CD4-positive, alpha-beta memory T cell (primary cell): ENCODE results near the gene PTGES2. TPM values are rescaled to one million over a fixed set of nuclear protein-coding genes. Genes with fewer than 3 reads are reported as not detected.
"Not testable (repeated sequence)": the region's sequence is repeated elsewhere in the genome, so short reads cannot be mapped to it uniquely, and the experiment has no call there.

Experiments used
- CTCF ChIA-PET: fragments of 350-600 bp; sonication (Branson Sonifier 250); formaldehyde crosslinking; loops from one replicate; lab custom pipeline; 2021; ENCODE audit warnings: inconsistent platforms; ENCODE audit not compliant: partially characterized antibody; lab: Charles Lee
- POLR2A ChIA-PET: fragments of 350-600 bp; sonication (Branson Sonifier 250); formaldehyde crosslinking; loops from one replicate; lab custom pipeline; 2021; ENCODE audit not compliant: partially characterized antibody; lab: Charles Lee
- DNase-seq, 5 donors: peaks; one replicate each; pipeline versions ENCODE4 v3.0.0 to v3.0.0-alpha.2; 2020 to 2022; ENCODE audit warnings: mixed read lengths in 1 of 5
- H3K27ac ChIP-seq: one replicate; pipeline ENCODE4 v1.7.0; 2013; ENCODE audit warnings: low read depth, low read length
- H3K27me3 ChIP-seq: 2 replicates; pipeline ENCODE4 v1.7.0; 2013; ENCODE audit warnings: mild to moderate bottlenecking, low read length, moderate library complexity; ENCODE audit not compliant: insufficient read depth
- H3K36me3 ChIP-seq: 2 replicates; pipeline ENCODE4 v1.7.0; 2013; ENCODE audit warnings: mild to moderate bottlenecking, low read length, moderate library complexity; ENCODE audit not compliant: insufficient read depth
- H3K4me1 ChIP-seq: 2 replicates; pipeline ENCODE4 v1.7.0; 2013; ENCODE audit warnings: mild to moderate bottlenecking, low read length, moderate library complexity; ENCODE audit not compliant: insufficient read depth
- H3K4me3 ChIP-seq, 2 donors: one replicate each; pipeline ENCODE4 v1.7.0; 2013; ENCODE audit warnings: low read length in 2 of 2, mild to moderate bottlenecking in 1 of 2
- H3K9me3 ChIP-seq, 2 donors: one replicate each; pipeline ENCODE4 v1.7.0; 2013; ENCODE audit warnings: low read length in 2 of 2, control low read depth in 1 of 2; ENCODE audit not compliant: control insufficient read depth in 1 of 2
- H3K27ac Mint-ChIP-seq, 7 donors: one replicate each; pipeline ENCODE4 v1.8.0; 2020 to 2021; ENCODE audit warnings: mixed read lengths in 7 of 7, mild to moderate bottlenecking in 6 of 7, inconsistent platforms in 3 of 7, moderate library complexity in 3 of 7
- H3K27me3 Mint-ChIP-seq, 2 donors: one replicate each; pipeline ENCODE4 v1.8.0; 2020 to 2021; ENCODE audit warnings: mixed read lengths in 2 of 2
- H3K36me3 Mint-ChIP-seq, 2 donors: one replicate each; pipeline ENCODE4 v1.8.0; 2020 to 2021; ENCODE audit warnings: mixed read lengths in 2 of 2, inconsistent platforms in 1 of 2, mild to moderate bottlenecking in 1 of 2
- H3K4me1 Mint-ChIP-seq, 4 donors: one replicate each; pipeline ENCODE4 v1.8.0; 2020 to 2021; ENCODE audit warnings: mixed read lengths in 4 of 4, mild to moderate bottlenecking in 1 of 4
- H3K4me3 Mint-ChIP-seq, 8 donors: one replicate each; pipeline ENCODE4 v1.8.0; 2020 to 2021; ENCODE audit warnings: mixed read lengths in 8 of 8, mild to moderate bottlenecking in 7 of 8, moderate library complexity in 6 of 8, inconsistent platforms in 3 of 8
- H3K9me3 Mint-ChIP-seq, 8 donors: one replicate each; pipeline ENCODE4 v1.8.0; 2020 to 2021; ENCODE audit warnings: mixed read lengths in 8 of 8, mild to moderate bottlenecking in 5 of 8, inconsistent platforms in 3 of 8, moderate library complexity in 1 of 8
- intact Hi-C: fragments of 100-400 bp; cut with micrococcal nuclease; formaldehyde crosslinking; loops from one replicate; pipeline ENCODE4 v1.15.1; 2023
- polyA plus RNA-seq, 2 donors: library from polyadenylated mRNA; unstranded; fragments of 300-500 nt; fragmentation: Illumina TruSeq; gene quantifications; one replicate each; pipeline ENCODE4 v1.2.3, GENCODE V29; 2021
- total RNA-seq, 2 experiments: library from RNA; stranded (reverse); gene quantifications; one replicate each; pipeline ENCODE4 v1.2.3, GENCODE V29; 2021

Gene PTGES2
- total and polyA plus RNA-seq, 4 experiments from 2014 or later = 47.5 to 57.9 (median 50.3) TPM

- H3K9me3 Mint-ChIP-seq = no peaks in the 10 kb centered on the region
- Histone ChIP-seq H3K4me3 (no peak overlapping the region), H3K4me1 (peaks cover 6% of the 10 kb centered on the region), H3K36me3 (no peaks in the 10 kb centered on the region), H3K27me3 (no peaks in the 10 kb centered on the region), H3K9me3 (no peaks in the 10 kb centered on the region), H3K27ac (no peak overlapping the region)
- POLR2A ChIA-PET = interaction anchor here (1.0 kb wide), 1 partner anchor 47 kb away, joined by 4 read pairs; the partner anchor contains the start of gene NAIF1
- no peak overlapping the region for H3K27ac Mint-ChIP-seq
- peaks cover 8 to 18% of the 10 kb centered on the region in 2 donors for H3K36me3 Mint-ChIP-seq
- DNase-seq = no peak
- peaks cover 5 to 10% (median 6%) of the 10 kb centered on the region in 4 donors for H3K4me1 Mint-ChIP-seq
- CTCF ChIA-PET = interaction anchor here (1.2 to 3.1 kb wide), 7 partner anchors 11 to 191 kb away, joined by 3 to 13 read pairs (median 3); no protein-coding TSS in a partner anchor
- intact Hi-C loops = loop anchor here (5.0 kb wide), 2 partner anchors 142 to 327 kb away; partner anchors contain the start of gene CDK9
- H3K4me3 Mint-ChIP-seq = no peak overlapping the region
- no peaks in the 10 kb centered on the region for H3K27me3 Mint-ChIP-seq
These were observed 13.0 kb downstream of the PTGES2 start for GRCh38 chr9:128114326-128115186.

- POLR2A ChIA-PET = interaction anchor here (0.8 to 1.0 kb wide), 3 partner anchors 9 to 46 kb away, joined by 3 to 4 read pairs (median 4); partner anchors contain the start of gene NAIF1
- no peaks in the 10 kb centered on the region for H3K9me3 ChIP-seq
- Mint-ChIP-seq H3K36me3 (peaks cover 14 to 23% of the 10 kb centered on the region in 2 donors), H3K27ac (peak overlapping the region in 1 of 7 donors; percentile 29), H3K4me1 (peaks cover 6 to 12% (median 6%) of the 10 kb centered on the region in 4 donors), H3K4me3 (no peak overlapping the region), H3K27me3 (no peaks in the 10 kb centered on the region), H3K9me3 (no peaks in the 10 kb centered on the region)
- peaks cover 6% of the 10 kb centered on the region for H3K4me1 ChIP-seq
- DNase-seq = no peak
- no peak overlapping the region for H3K27ac ChIP-seq
- CTCF ChIA-PET = interaction anchor here (1.2 to 3.1 kb wide), 6 partner anchors 10 to 190 kb away, joined by 3 to 13 read pairs (median 4); no protein-coding TSS in a partner anchor
- intact Hi-C loops = no loop called here
- no peaks in the 10 kb centered on the region for H3K36me3 ChIP-seq
- no peak overlapping the region for H3K4me3 ChIP-seq
- H3K27me3 ChIP-seq = no peaks in the 10 kb centered on the region
These were observed 13.8 kb downstream of the PTGES2 start for GRCh38 chr9:128113526-128114325.

- CTCF ChIA-PET, H3K4me1 Mint-ChIP-seq, H3K27ac ChIP-seq, H3K27me3 ChIP-seq, intact Hi-C loops, H3K4me1 ChIP-seq, H3K27me3 Mint-ChIP-seq, POLR2A ChIA-PET, H3K9me3 ChIP-seq, DNase-seq, H3K4me3 Mint-ChIP-seq, H3K4me3 ChIP-seq, H3K9me3 Mint-ChIP-seq: not testable (repeated sequence)
- peaks cover 21 to 35% of the 10 kb centered on the region in 2 donors for H3K36me3 Mint-ChIP-seq
- peaks cover 15% of the 10 kb centered on the region for H3K36me3 ChIP-seq
- H3K27ac Mint-ChIP-seq = peak overlapping the region in 2 of 7 donors; percentile 4 to 60
These were observed 15.8 kb downstream of the PTGES2 start for GRCh38 chr9:128111726-128112125.

GRCh38 chr9:128109050-128109709 is 18.3 kb downstream of the PTGES2 start:
- Mint-ChIP-seq H3K27me3 (no peaks in the 10 kb centered on the region), H3K36me3 (peaks cover 28 to 43% of the 10 kb centered on the region in 2 donors)

GRCh38 chr9:128108269-128109049 is 19.1 kb downstream of the PTGES2 start:
- Mint-ChIP-seq H3K4me1 (peaks cover 4 to 16% (median 6%) of the 10 kb centered on the region in 4 donors), H3K27me3 (no peaks in the 10 kb centered on the region), H3K27ac (peak overlapping the region in 1 of 7 donors; percentile 47), H3K9me3 (no peaks in the 10 kb centered on the region), H3K36me3 (peaks cover 25 to 48% of the 10 kb centered on the region in 2 donors), H3K4me3 (no peak overlapping the region)
- ChIA-PET POLR2A (no interaction called here), CTCF (interaction anchor here (1.4 kb wide), 1 partner anchor 9 kb away, joined by 4 read pairs; no protein-coding TSS in a partner anchor)
- no peaks in the 10 kb centered on the region for H3K9me3 ChIP-seq
- no peaks in the 10 kb centered on the region for H3K27me3 ChIP-seq
- intact Hi-C loops = no loop called here
- H3K4me1 ChIP-seq = peaks cover 6% of the 10 kb centered on the region
- peaks cover 40% of the 10 kb centered on the region for H3K36me3 ChIP-seq
- DNase-seq = no peak
- no peak overlapping the region for H3K4me3 ChIP-seq
- H3K27ac ChIP-seq = no peak overlapping the region

More at GRCh38 chr9:128109050-128109709, 18.3 kb downstream of the PTGES2 start:
- Histone ChIP-seq H3K36me3 (peaks cover 34% of the 10 kb centered on the region), H3K27me3 (no peaks in the 10 kb centered on the region), H3K9me3 (no peaks in the 10 kb centered on the region), H3K27ac (no peak overlapping the region), H3K4me1 (no peaks in the 10 kb centered on the region), H3K4me3 (no peak overlapping the region)
- no peak for DNase-seq
- Mint-ChIP-seq H3K4me1 (peaks cover 0 to 13% (median 5%) of the 10 kb centered on the region in 4 donors), H3K27ac (peak overlapping the region in 2 of 7 donors; percentile 13 to 65), H3K9me3 (no peaks in the 10 kb centered on the region), H3K4me3 (no peak overlapping the region)
- intact Hi-C loops = no loop called here
- CTCF ChIA-PET = interaction anchor here (1.4 kb wide), 1 partner anchor 8 kb away, joined by 4 read pairs; no protein-coding TSS in a partner anchor
- POLR2A ChIA-PET = interaction anchor here (1.2 kb wide), 1 partner anchor 16 kb away, joined by 3 read pairs; no protein-coding TSS in a partner anchor
